ENCODE data around the gene OXCT1. TPM values are rescaled to one million over a fixed set of nuclear protein-coding genes. Genes with fewer than 3 reads are reported as not detected.
"Not testable (repeated sequence)": the region's sequence is repeated elsewhere in the genome, so short reads cannot be mapped to it uniquely, and the experiment has no call there.

Gene OXCT1
- total RNA-seq, 1 donor from 2014 or later, result 154 TPM

- intact Hi-C loops (cut with micrococcal nuclease), result loop anchor here (5.0 kb wide), 1 partner anchor 88 kb away; no protein-coding TSS in a partner anchor
- ATAC-seq (no peak), DNase-seq (no peak)
Measured at GRCh38 chr5:41840251-41840650, 30.0 kb downstream of the OXCT1 start.

DNA sequence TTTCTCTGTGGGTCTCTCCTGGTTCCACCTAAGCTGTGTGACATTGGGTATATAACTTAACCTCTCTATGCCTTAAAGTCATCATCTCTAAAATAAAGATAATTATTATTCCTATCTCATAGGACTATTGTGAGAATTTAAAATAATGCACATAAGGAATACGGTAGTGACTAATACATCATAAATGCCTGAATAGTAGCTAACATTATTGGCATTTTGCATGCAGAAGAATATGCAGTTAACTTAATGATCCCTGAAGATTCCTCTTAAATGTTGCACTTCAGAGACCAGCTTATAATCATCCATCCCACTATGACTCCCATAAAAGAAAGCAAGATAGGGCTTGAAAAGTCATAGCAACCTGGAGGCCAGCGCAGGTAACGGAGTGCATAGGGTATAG lies 32.4 kb downstream of the OXCT1 start:
- ATAC-seq, result no peak
- DNase-seq, result no peak
- intact Hi-C loops (cut with micrococcal nuclease), result no loop called here

GRCh38 chr5:41835645-41836044 lies 34.6 kb downstream of the OXCT1 start:
- intact Hi-C loops (cut with micrococcal nuclease), result no loop called here
- peak; percentile 68 for DNase-seq

DNA sequence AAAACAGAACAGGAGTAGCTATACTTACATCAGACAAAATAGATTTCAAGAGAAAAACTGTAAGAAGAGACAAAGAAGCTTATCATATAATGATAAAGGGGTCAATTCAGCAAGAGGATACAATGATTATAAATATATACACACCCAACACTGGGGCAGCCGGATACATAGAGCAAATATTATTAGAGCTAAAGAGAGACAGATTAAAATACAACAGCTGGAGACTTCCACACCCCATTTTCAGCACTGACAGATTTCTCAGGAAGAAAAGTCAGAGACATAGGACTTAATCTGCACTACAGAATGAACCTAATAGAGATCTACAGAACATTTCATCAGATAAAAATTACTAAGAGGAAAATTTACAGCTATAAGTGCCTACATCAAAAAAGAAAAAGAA lies 35.7 kb downstream of the OXCT1 start:
- peak; percentile 9 for ATAC-seq
- intact Hi-C loops (cut with micrococcal nuclease), result no loop called here

More at GRCh38 chr5:41835645-41836044, 34.6 kb downstream of the OXCT1 start:
- peak; percentile 97 for ATAC-seq

GRCh38 chr5:41832430-41832829 lies 37.8 kb downstream of the OXCT1 start:
- no peak for DNase-seq
- no peak for ATAC-seq
- intact Hi-C loops (cut with micrococcal nuclease), result no loop called here

More for the DNA sequence above, 35.7 kb downstream of the OXCT1 start:
- no peak for DNase-seq

- intact Hi-C loops (cut with micrococcal nuclease), result no loop called here
- no peak for ATAC-seq
- DNase-seq, result no peak
Measured at GRCh38 chr5:41831155-41831554, 39.1 kb downstream of the OXCT1 start.

GRCh38 chr5:41827792-41828191 lies 42.4 kb downstream of the OXCT1 start:
- intact Hi-C loops (cut with micrococcal nuclease), result no loop called here
- ATAC-seq (peak; percentile 46), DNase-seq (no peak)

DNA sequence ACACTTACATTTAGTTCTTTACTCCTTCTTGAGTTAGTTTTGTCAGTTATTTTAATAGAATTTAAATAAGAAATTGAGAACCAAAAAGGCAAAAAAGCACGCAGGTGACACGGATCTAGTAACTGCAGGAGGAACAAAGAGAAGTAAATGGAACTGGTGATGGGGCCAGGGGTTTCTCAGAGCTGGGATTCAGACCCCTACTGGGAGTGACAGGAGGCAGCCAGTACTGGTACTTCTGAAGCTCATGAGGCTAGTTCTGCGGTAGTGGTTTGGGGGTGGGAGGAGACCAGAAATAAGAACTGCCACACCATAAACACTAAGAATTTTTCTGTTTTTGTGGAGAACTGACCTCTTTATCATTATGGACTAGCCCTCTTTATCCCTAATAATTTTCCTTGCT lies 48.2 kb downstream of the OXCT1 start:
- DNase-seq (no peak), ATAC-seq (no peak)
- intact Hi-C loops (cut with micrococcal nuclease), result no loop called here

DNA sequence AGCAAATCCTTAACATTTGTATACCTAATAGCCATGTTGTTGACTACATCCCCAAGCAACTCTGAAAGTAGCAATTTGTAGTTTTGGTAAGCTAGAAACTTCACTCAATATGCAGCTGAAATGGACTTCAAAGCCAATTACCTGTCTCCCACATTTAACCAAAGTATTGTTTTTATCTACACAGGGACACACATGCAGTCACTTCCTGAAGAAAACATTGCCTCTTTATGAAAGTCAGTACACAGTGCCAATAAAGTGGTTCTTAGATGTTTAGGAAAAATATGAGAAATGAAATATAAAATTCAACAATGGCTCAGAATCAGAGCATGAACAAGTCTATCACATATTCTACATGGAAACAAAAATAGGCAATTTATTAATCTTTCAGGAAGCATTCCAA lies 49.2 kb downstream of the OXCT1 start:
- ATAC-seq (no peak), DNase-seq (no peak)
- intact Hi-C loops (cut with micrococcal nuclease), result no loop called here

- ATAC-seq, result no peak
- DNase-seq, result no peak
- intact Hi-C loops (cut with micrococcal nuclease), result no loop called here
Measured at GRCh38 chr5:41820150-41820549, 50.1 kb downstream of the OXCT1 start.

GRCh38 chr5:41817625-41818301 lies 52.5 kb downstream of the OXCT1 start:
- DNase-seq, result no peak
- intact Hi-C loops (cut with micrococcal nuclease), result no loop called here
- no peak for ATAC-seq

DNA sequence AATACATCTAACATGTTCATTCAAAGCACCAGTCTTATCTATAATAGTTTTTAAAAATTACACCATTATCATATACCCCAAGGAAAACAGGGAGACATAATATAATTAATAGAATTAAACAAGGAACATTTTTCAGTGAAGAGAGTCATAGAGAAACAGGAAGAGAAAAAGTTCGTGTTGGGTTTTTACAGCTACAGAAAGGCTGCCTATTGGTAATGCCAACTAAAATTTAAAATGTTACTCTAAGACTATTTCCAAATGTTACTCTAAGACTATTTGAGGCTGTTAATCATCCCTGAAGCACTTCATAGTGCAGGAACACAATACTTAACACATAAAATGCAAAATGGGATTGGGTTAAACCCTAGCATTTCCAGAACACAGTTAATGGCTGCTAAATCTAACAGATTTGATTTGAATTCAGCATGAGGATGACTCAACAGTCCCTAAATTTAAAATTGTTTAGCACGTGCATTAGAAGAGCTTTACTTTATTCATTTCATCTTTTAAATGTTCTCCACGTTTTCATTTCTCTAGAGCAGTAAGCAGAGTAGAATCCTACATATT lies 54.5 kb downstream of the OXCT1 start:
- intact Hi-C loops (cut with micrococcal nuclease), result no loop called here
- no peak for ATAC-seq
- no peak for DNase-seq

GRCh38 chr5:41815261-41815660 lies 55.0 kb downstream of the OXCT1 start:
- ATAC-seq (no peak), DNase-seq (no peak)
- intact Hi-C loops (cut with micrococcal nuclease), result no loop called here

DNA sequence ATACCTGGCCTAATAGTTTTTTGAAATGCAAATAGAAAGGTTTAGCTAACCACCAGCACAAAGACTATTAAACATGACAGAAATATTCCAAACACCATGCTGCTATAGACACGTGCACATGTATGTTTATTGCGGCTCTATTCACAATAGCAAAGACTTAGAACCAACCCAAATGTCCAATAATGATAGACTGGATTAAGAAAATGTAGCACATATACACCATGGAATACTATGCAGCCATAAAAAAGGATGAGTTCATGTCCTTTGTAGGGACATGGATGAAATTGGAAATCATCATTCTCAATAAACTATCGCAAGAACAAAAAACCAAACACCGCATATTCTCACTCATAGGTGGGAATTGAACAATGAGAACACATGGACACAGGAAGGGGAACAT lies 55.9 kb downstream of the OXCT1 start:
- intact Hi-C loops (cut with micrococcal nuclease); ATAC-seq; DNase-seq: not testable (repeated sequence)

DNA sequence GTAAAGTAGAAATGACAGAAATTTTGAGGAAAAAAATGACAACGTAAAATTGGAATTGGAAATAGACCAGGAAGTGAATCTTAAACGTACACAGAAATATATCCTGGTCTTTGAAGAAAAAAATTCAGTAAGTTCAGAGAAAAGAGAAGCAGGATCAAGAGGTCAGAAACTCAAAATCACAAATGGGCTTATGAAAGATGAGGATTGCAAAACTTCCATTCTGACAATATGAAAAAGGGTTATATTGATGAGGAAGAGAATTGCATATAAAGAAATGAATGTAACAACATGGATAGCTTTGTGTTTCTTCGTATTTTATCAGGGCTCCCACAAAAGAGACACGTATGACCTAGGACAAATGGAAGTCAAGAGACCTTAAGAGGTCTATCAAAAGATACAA lies 58.1 kb downstream of the OXCT1 start:
- no peak for ATAC-seq
- DNase-seq, result no peak
- intact Hi-C loops (cut with micrococcal nuclease), result no loop called here

GRCh38 chr5:41809128-41809527 lies 61.1 kb downstream of the OXCT1 start:
- intact Hi-C loops (cut with micrococcal nuclease), result no loop called here
- no peak for DNase-seq
- no peak for ATAC-seq

DNA sequence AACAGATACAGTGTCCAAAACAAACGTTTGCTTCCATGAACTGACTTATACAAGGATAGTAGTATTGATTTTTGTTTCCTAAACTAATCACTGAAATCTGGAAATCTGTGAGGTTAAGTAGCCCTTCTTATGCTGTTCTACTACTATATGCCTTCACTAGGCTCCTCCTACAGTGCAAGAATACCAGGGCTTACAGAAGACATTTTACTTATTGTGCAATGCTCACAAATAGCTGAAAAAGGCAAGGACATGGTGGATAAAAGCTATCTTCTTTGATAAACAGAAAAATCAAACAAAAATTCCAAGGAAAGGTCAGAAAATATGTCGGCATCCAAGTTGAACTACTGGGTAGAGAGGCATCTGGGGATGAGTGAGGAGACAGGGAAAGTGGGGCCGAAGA lies 61.9 kb downstream of the OXCT1 start:
- no peak for ATAC-seq
- no peak for DNase-seq
- intact Hi-C loops (cut with micrococcal nuclease), result no loop called here

- no peak for DNase-seq
- no peak for ATAC-seq
- intact Hi-C loops (cut with micrococcal nuclease), result no loop called here
Measured at GRCh38 chr5:41797662-41798061, 72.6 kb downstream of the OXCT1 start.

DNA sequence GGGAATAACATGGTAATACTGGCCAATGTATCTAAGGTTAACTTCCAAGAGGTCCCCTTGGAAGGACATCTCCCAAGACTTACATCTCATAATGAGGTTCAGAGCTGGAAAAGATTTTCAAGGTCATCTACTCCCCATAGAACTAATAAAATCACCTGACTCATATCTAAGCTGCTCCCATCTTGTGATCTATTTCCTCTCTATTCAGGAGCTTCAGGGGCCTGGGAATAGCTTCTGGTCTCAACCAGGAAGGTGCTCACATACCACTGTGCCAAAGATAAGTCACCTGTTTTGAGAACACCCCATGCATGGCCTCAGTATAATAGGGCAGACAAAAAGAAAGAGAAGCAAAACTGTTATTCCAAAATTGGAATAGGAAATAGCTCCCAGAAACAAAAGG lies 74.2 kb downstream of the OXCT1 start:
- no peak for DNase-seq
- ATAC-seq, result no peak
- intact Hi-C loops (cut with micrococcal nuclease), result no loop called here

GRCh38 chr5:41795125-41795524 lies 75.1 kb downstream of the OXCT1 start:
- DNase-seq (no peak), ATAC-seq (peak; percentile 38)
- intact Hi-C loops (cut with micrococcal nuclease), result no loop called here

GRCh38 chr5:41794471-41794870 lies 75.8 kb downstream of the OXCT1 start:
- ATAC-seq (peak; percentile 82), DNase-seq (no peak)
- intact Hi-C loops (cut with micrococcal nuclease), result no loop called here

Measured in left ventricle myocardium superior (tissue), 1 donor.